Measurements from ENCODE around the gene SMIM41.

SMIM41 gene

DNA sequence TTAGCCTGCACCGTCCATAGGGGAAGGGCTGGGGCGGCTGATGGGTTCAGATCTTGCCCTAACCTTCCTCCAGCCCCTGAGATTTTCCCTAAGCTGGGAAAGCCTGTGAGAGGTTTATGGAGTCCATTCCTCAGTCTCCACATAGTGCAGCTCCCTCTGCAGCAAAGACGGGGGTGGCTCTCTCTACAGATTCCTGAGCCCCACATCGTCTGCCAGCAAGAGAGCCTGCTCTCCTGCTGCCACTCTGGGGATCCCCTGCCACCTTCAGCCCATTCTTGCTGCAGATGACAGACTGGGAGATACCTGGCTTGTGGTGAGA is 3.1 kb downstream of the SMIM41 start:
- no peak overlapping the region for H3K4me3 ChIP-seq (ENCODE audit: low read length)
- H3K4me2 ChIP-seq (ENCODE audit: low read length) = no peak overlapping the region
- TF ChIP-seq EZH2phosphoT487 (IDR thresholded peaks at IDR 0.05; ENCODE audit: borderline replicate concordance, low read length) (no peak), CTCF (IDR thresholded peaks at IDR 0.05; ENCODE audit: low read depth, low read length, poor library complexity, severe bottlenecking) (no peak)

GRCh38 chr12:52082988-52083637 is 3.6 kb downstream of the SMIM41 start:
- Histone ChIP-seq H3F3A (ENCODE audit: control insufficient read depth, insufficient read depth) (no peaks in the 10 kb centered on the region), H3K79me2 (ENCODE audit: control insufficient read depth, low read length) (peaks cover 4% of the 10 kb centered on the region; the same call in 1 of the 2 replicates), H3K4me1 (ENCODE audit: control insufficient read depth, low read length) (peaks cover 40% of the 10 kb centered on the region), H3K4me2 (ENCODE audit: low read length) (no peak overlapping the region), H3K27me3 (ENCODE audit: control insufficient read depth, low read length) (no peaks in the 10 kb centered on the region; the same call in 1 of the 2 replicates), H4K20me1 (ENCODE audit: control insufficient read depth, insufficient read depth, low read depth, low read length) (0 out of 2 replicates have a peak, but pooled peaks cover 5% of the 10 kb centered on the region), H3K9me2 (replicated peaks; ENCODE audit: control insufficient read depth, low read length) (no peaks in the 10 kb centered on the region), H3K9me3 (ENCODE audit: control insufficient read depth, insufficient read depth, low read length) (no peaks in the 10 kb centered on the region), H3K4me3 (ENCODE audit: low read length) (no peak overlapping the region), H3K36me3 (ENCODE audit: control insufficient read depth, low read length) (peaks cover 10% of the 10 kb centered on the region), H3K27ac (ENCODE audit: low read depth, low read length) (no peak overlapping the region)
- TF ChIP-seq EZH2phosphoT487 (IDR thresholded peaks at IDR 0.05; ENCODE audit: borderline replicate concordance, low read length) (no peak), CTCF (IDR thresholded peaks at IDR 0.05; ENCODE audit: low read depth, low read length, poor library complexity, severe bottlenecking) (peak; percentile 99)

More for the DNA sequence above, 3.1 kb downstream of the SMIM41 start:
- H3K27ac ChIP-seq (ENCODE audit: low read depth, low read length) = no peak overlapping the region
- peaks cover 15% of the 10 kb centered on the region for H3K36me3 ChIP-seq (ENCODE audit: control insufficient read depth, low read length)
- no peaks in the 10 kb centered on the region for H3K9me2 ChIP-seq (replicated peaks; ENCODE audit: control insufficient read depth, low read length)
- H3K9me3 ChIP-seq (ENCODE audit: control insufficient read depth, insufficient read depth, low read length) = no peaks in the 10 kb centered on the region
- peaks cover 4% of the 10 kb centered on the region; the same call in 1 of the 2 replicates for H3K79me2 ChIP-seq (ENCODE audit: control insufficient read depth, low read length)
- peaks cover 36% of the 10 kb centered on the region for H3K4me1 ChIP-seq (ENCODE audit: control insufficient read depth, low read length)
- 0 out of 2 replicates have a peak, but pooled peaks cover 5% of the 10 kb centered on the region for H4K20me1 ChIP-seq (ENCODE audit: control insufficient read depth, insufficient read depth, low read depth, low read length)
- no peaks in the 10 kb centered on the region for H3K27me3 ChIP-seq (ENCODE audit: control insufficient read depth, low read length)
- H3F3A ChIP-seq (ENCODE audit: control insufficient read depth, insufficient read depth) = no peaks in the 10 kb centered on the region

DNA sequence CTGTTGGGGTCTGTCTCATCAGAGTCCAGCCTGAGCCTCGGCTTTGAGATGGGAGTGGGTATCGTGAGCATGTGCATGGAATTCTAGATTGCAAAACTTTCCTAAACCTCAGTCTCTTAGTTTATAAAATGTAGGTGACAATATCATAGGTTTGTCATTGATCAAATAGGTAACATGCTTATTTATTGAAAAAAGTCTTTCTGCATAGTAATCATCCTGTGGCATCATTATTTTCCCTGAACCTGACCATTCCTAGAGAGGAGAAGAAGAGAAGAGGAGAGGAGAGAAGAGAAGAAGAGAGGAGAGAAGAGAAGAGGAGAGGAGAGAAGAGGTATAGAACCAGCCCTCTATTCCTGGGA is 4.1 kb downstream of the SMIM41 start:
- no peak overlapping the region for H3K4me2 ChIP-seq (ENCODE audit: low read length)
- no peaks in the 10 kb centered on the region for H3K9me3 ChIP-seq (ENCODE audit: control insufficient read depth, insufficient read depth, low read length)
- H3K27me3 ChIP-seq (ENCODE audit: control insufficient read depth, low read length) = peaks cover 1% of the 10 kb centered on the region
- H3K79me2 ChIP-seq (ENCODE audit: control insufficient read depth, low read length) = peaks cover 4% of the 10 kb centered on the region; the same call in 1 of the 2 replicates
- TF ChIP-seq EZH2phosphoT487 (IDR thresholded peaks at IDR 0.05; ENCODE audit: borderline replicate concordance, low read length) = no peak
- peak; percentile 28 for TF ChIP-seq CTCF (IDR thresholded peaks at IDR 0.05; ENCODE audit: low read depth, low read length, poor library complexity, severe bottlenecking)
- H3F3A ChIP-seq (ENCODE audit: control insufficient read depth, insufficient read depth) = no peaks in the 10 kb centered on the region
- peaks cover 45% of the 10 kb centered on the region for H3K4me1 ChIP-seq (ENCODE audit: control insufficient read depth, low read length)
- H3K9me2 ChIP-seq (replicated peaks; ENCODE audit: control insufficient read depth, low read length) = no peaks in the 10 kb centered on the region
- H3K36me3 ChIP-seq (ENCODE audit: control insufficient read depth, low read length) = peaks cover 5% of the 10 kb centered on the region
- no peak overlapping the region for H3K27ac ChIP-seq (ENCODE audit: low read depth, low read length)
- H3K4me3 ChIP-seq (ENCODE audit: low read length) = no peak overlapping the region
- H4K20me1 ChIP-seq (ENCODE audit: control insufficient read depth, insufficient read depth, low read depth, low read length) = 0 out of 2 replicates have a peak, but pooled peaks cover 5% of the 10 kb centered on the region

Measured in DOHH2 (cell line).